Left cardiac atrium (tissue), 4 donors: ENCODE data around the gene STIM2. TPM values are rescaled to one million over a fixed set of nuclear protein-coding genes. Genes with fewer than 3 reads are reported as not detected.

Experiments
- ATAC-seq, 2 donors: fragments of 200-7000 bp; cut with Tn5 transposase; one replicate each; pipeline ENCODE4 v1.9.1; 2020; ENCODE audit warnings: mild to moderate bottlenecking in 2 of 2, moderate library complexity in 2 of 2
- DNase-seq: peaks from one replicate; pipeline ENCODE4 v3.0.0-alpha.2; 2020
- intact Hi-C, 2 donors: fragments of 100-400 bp; cut with DNase I; formaldehyde crosslinking; loops; one replicate each; pipeline versions ENCODE4 v1.14.1 to v1.15.1; 2022 to 2023
- total RNA-seq, 2 donors: library from RNA; stranded (reverse); fragmentation: NEBNext Ultra II Directional; extraction: Animal tissue kit (Norgen Biotek cat#: 25700); gene quantifications; one replicate each; pipeline ENCODE4 v1.2.1, GENCODE V29; 2021
- donor health status: DM: no; HTN: yes; CAD: no.
- donor health status: DM: no; HTN: yes; CAD: no; lungs with severe emphysema.
- donor health status: DM: yes; HTN: yes; CAD: no.
- donor health status: Dilated cardiomyopathy.

STIM2 gene
- total RNA-seq, 2 donors from 2014 or later: 12.1 to 16.9 TPM

GRCh38 chr4:26862381-26862915, 1.8 kb downstream of the STIM2 start:
- no peak for ATAC-seq
- intact Hi-C loops: loop anchor here (5.0 to 10.0 kb wide), 4 partner anchors 108 to 145 kb away; no protein-coding TSS in a partner anchor
- DNase-seq: no peak

GRCh38 chr4:26863512-26863911, 2.9 kb downstream of the STIM2 start:
- DNase-seq: no peak
- ATAC-seq: no peak
- intact Hi-C loops: loop anchor here (5.0 to 10.0 kb wide), 4 partner anchors 109 to 144 kb away; no protein-coding TSS in a partner anchor

- no peak for ATAC-seq
- intact Hi-C loops: loop anchor here (5.0 to 10.0 kb wide), 4 partner anchors 110 to 142 kb away; no protein-coding TSS in a partner anchor
- no peak for DNase-seq
These were observed 4.3 kb downstream of the STIM2 start for GRCh38 chr4:26864899-26865298.

- intact Hi-C loops: loop anchor here (10.0 kb wide), 2 partner anchors 111 to 139 kb away; no protein-coding TSS in a partner anchor
- DNase-seq: no peak
These were observed 5.6 kb downstream of the STIM2 start for GRCh38 chr4:26866203-26866602.

GRCh38 chr4:26866781-26867180, 6.1 kb downstream of the STIM2 start:
- no peak for ATAC-seq
- no peak for DNase-seq
- intact Hi-C loops: loop anchor here (10.0 kb wide), 2 partner anchors 112 to 138 kb away; no protein-coding TSS in a partner anchor

More at GRCh38 chr4:26866203-26866602, 5.6 kb downstream of the STIM2 start:
- no peak for ATAC-seq

- ATAC-seq (peak; percentile 47 to 86), DNase-seq (peak; percentile 30)
- intact Hi-C loops: loop anchor here (10.0 kb wide), 2 partner anchors 113 to 137 kb away; no protein-coding TSS in a partner anchor
These were observed 7.5 kb downstream of the STIM2 start for GRCh38 chr4:26867914-26868684.

GRCh38 chr4:26870576-26871262, 10.1 kb downstream of the STIM2 start:
- DNase-seq: no peak
- intact Hi-C loops: no loop called here
- no peak for ATAC-seq

- ATAC-seq (peak; percentile 48 to 84), DNase-seq (no peak)
- intact Hi-C loops: no loop called here
These were observed 11.0 kb downstream of the STIM2 start for GRCh38 chr4:26871611-26872010.

- intact Hi-C loops: no loop called here
- ATAC-seq: peak; percentile 58 to 71
- no peak for DNase-seq
These were observed 12.9 kb downstream of the STIM2 start for GRCh38 chr4:26873391-26874026.

GRCh38 chr4:26874110-26874509, 13.5 kb downstream of the STIM2 start:
- intact Hi-C loops: no loop called here
- ATAC-seq (no peak), DNase-seq (no peak)

GRCh38 chr4:26877406-26877805, 16.8 kb downstream of the STIM2 start:
- ATAC-seq: no peak
- DNase-seq: no peak
- intact Hi-C loops: no loop called here

- no peak for DNase-seq
- intact Hi-C loops: no loop called here
- ATAC-seq: no peak
These were observed 17.3 kb downstream of the STIM2 start for GRCh38 chr4:26877961-26878360.

GRCh38 chr4:26878794-26879391, 18.3 kb downstream of the STIM2 start:
- DNase-seq (no peak), ATAC-seq (no peak)
- intact Hi-C loops: no loop called here

- ATAC-seq (no peak), DNase-seq (no peak)
- intact Hi-C loops: no loop called here
These were observed 19.2 kb downstream of the STIM2 start for GRCh38 chr4:26879805-26880204.

GRCh38 chr4:26884026-26884425, 23.4 kb downstream of the STIM2 start:
- intact Hi-C loops: no loop called here
- DNase-seq (no peak), ATAC-seq (no peak)

- no peak for ATAC-seq
- intact Hi-C loops: no loop called here
- no peak for DNase-seq
These were observed 23.9 kb downstream of the STIM2 start for GRCh38 chr4:26884486-26884988.

- intact Hi-C loops: no loop called here
- DNase-seq (no peak), ATAC-seq (peak; percentile 38 to 71)
These were observed 25.3 kb downstream of the STIM2 start for GRCh38 chr4:26885912-26886274.

- ATAC-seq: no peak
- no peak for DNase-seq
- intact Hi-C loops: no loop called here
These were observed 26.5 kb downstream of the STIM2 start for GRCh38 chr4:26887143-26887542.

GRCh38 chr4:26887809-26888208, 27.2 kb downstream of the STIM2 start:
- ATAC-seq (no peak), DNase-seq (no peak)
- intact Hi-C loops: no loop called here
